Measurements from ENCODE around the gene FRS3. TPM values are rescaled to one million over a fixed set of nuclear protein-coding genes. Genes with fewer than 3 reads are reported as not detected.

FRS3 gene
- total and polyA plus RNA-seq, 9 of the 15 experiments (the other 6 are each of a cell fraction or from before 2014, with no cell fraction given): 0.03 to 3.7 (median 1.6) TPM

- TF ChIP-seq ZNF511 (CRISPR knock-in tag; IDR thresholded peaks at IDR 0.05) (0 out of 2 replicates have a peak, but pooled peaks have one; percentile 57), MBD2 (IDR thresholded peaks at IDR 0.05; ENCODE audit: borderline replicate concordance, low read depth) (peak; percentile 93), SOX6 (IDR thresholded peaks at IDR 0.05) (peak; percentile 37; the same call in 1 of the 2 replicates), RFX1 (IDR thresholded peaks at IDR 0.05) (peak; percentile 86), SP2 (IDR thresholded peaks at IDR 0.05; ENCODE audit: extremely low read depth, low read depth, low read length, poor library complexity, severe bottlenecking) (peak; percentile 36), TOE1 (IDR thresholded peaks at IDR 0.05; ENCODE audit: borderline replicate concordance) (no peak), TOE1 (CRISPR knock-in tag; IDR thresholded peaks at IDR 0.05; ENCODE audit: borderline replicate concordance, low read depth) (peak; percentile 60; the same call in 1 of the 2 replicates), ZNF699 (CRISPR knock-in tag; IDR thresholded peaks at IDR 0.05; ENCODE audit: insufficient replicate concordance) (no peak), PHF8 (IDR thresholded peaks at IDR 0.05; ENCODE audit: borderline replicate concordance, low read length) (peak; percentile 28; the same call in 1 of the 2 replicates), SRF (CRISPR knock-in tag; IDR thresholded peaks at IDR 0.05) (peak in 1 of 2 experiments; percentile 52; a peak in 1 of 4 replicates), SNRNP70 (optimal IDR thresholded peaks at IDR 0.05; ENCODE audit: low read depth, low read length) (no peak), PBX2 (CRISPR knock-in tag; IDR thresholded peaks at IDR 0.05; ENCODE audit: low read depth) (peak; percentile 69), PBX2 (tag; conservative IDR thresholded peaks at IDR 0.05; ENCODE audit: low read depth) (no peak), ATF7 (IDR thresholded peaks at IDR 0.05) (peak; percentile 71; the same call in 1 of the 2 replicates), ZC3H4 (CRISPR knock-in tag; IDR thresholded peaks at IDR 0.05; ENCODE audit: borderline replicate concordance) (no peak), CTCFL (IDR thresholded peaks at IDR 0.05; ENCODE audit: borderline replicate concordance, insufficient read depth, low read depth, low read length, poor library complexity, severe bottlenecking) (peak; percentile 99), CHCHD3 (CRISPR knock-in tag; IDR thresholded peaks at IDR 0.05) (no peak)
Observed at GRCh38 chr6:41735427-41736185, 44.1 kb downstream of the FRS3 start, which contains the start of gene TFEB (continued).

Data from K562 (cell line).